NB4 (cell line): ENCODE data around the gene KIAA1217.
"Not testable (repeated sequence)": the region's sequence is repeated elsewhere in the genome, so short reads cannot be mapped to it uniquely, and the experiment has no call there.

Source experiments
- POLR2A ChIP-seq: IDR thresholded peaks from 2 replicates; pipeline ENCODE4 v1.6.1; 2011; ENCODE audit warnings: mild to moderate bottlenecking; ENCODE audit not compliant: insufficient read length; ENCODE audit errors: extremely low read depth
- TF ChIP-seq, protein P1 (sequence below): IDR thresholded peaks from one replicate; pipeline ENCODE4 v1.5.1; 2012; ENCODE audit warnings: low read depth, low read length

DNA sequence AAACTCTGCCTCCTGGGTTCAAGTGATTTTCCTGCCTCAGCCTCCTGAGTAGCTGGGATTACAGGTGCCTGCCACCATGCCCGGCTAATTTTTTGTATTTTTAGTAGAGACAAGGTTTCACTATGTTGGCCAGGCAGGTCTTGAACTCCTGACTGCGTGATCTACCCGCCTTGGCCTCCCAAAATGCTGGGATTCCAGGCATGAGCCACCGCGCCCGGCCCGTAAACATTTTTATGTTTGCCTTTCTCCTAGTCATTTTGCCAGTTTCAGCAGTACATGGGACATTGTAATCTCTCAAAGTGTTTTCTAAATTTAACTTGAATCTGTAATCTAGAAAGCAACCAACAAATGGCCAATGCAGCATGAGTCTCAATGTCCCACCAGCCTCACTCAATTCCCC lies 128.8 kb downstream of the KIAA1217 start:
- TF ChIP-seq, protein P1, sequence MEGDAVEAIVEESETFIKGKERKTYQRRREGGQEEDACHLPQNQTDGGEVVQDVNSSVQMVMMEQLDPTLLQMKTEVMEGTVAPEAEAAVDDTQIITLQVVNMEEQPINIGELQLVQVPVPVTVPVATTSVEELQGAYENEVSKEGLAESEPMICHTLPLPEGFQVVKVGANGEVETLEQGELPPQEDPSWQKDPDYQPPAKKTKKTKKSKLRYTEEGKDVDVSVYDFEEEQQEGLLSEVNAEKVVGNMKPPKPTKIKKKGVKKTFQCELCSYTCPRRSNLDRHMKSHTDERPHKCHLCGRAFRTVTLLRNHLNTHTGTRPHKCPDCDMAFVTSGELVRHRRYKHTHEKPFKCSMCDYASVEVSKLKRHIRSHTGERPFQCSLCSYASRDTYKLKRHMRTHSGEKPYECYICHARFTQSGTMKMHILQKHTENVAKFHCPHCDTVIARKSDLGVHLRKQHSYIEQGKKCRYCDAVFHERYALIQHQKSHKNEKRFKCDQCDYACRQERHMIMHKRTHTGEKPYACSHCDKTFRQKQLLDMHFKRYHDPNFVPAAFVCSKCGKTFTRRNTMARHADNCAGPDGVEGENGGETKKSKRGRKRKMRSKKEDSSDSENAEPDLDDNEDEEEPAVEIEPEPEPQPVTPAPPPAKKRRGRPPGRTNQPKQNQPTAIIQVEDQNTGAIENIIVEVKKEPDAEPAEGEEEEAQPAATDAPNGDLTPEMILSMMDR: not testable (repeated sequence)
- TF ChIP-seq POLR2A: not testable (repeated sequence)
